Ammon's horn (tissue), 1 donor: Measurements from ENCODE around the gene ADGRB3.
"Not testable (repeated sequence)": the region's sequence is repeated elsewhere in the genome, so short reads cannot be mapped to it uniquely, and the experiment has no call there.

ENCODE experiments used
- DNase-seq: peaks from one replicate; pipeline ENCODE4 v3.0.0-alpha.2; 2016; ENCODE audit warnings: low spot score

ADGRB3 gene

DNA sequence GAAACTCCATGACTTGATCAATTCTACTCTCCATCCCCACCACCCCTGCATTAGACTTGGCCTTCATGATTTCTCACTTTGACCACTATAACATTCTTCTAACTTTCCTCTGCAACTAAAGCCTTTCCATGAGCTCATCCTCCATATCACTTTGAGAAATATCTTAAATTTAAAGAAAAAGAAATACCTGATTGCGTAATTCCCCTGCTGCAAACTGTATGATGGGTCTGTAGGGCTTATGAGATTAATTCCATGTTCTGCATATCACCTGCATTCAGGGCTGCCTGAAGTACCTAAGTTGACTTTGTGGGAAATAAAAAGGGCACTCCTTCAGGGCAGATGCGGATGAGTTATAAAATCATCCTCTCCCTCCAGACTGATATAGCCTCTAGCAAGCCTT lies 611.9 kb downstream of the ADGRB3 start:
- no peak for DNase-seq

- no peak for DNase-seq
Measured at GRCh38 chr6:69261010-69261409, 625.9 kb downstream of the ADGRB3 start.

- DNase-seq = no peak
Measured at GRCh38 chr6:69263297-69263696, 628.2 kb downstream of the ADGRB3 start.

- DNase-seq = no peak
Measured at GRCh38 chr6:69265090-69265489, 630.0 kb downstream of the ADGRB3 start.

DNA sequence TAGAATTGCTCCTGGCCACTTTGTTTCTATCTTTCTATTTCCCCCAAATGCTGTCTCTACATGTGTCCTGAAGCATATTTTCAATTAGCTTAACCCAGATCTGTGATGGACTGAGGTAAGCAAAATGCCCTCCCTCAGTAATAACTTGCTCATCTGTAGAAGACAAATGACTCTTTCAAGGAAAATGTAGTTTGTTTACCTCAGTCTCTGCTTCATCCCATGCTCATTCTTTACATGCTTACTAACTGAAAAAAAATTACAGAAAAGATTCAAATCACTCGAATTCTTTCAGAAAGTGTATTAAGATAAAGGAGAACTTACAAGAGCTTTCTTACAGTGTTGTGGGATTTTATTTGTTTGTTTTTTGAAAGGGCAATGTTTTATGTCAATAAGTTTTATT lies 630.6 kb downstream of the ADGRB3 start:
- DNase-seq = no peak

- no peak for DNase-seq
Measured at GRCh38 chr6:69276204-69276603, 641.1 kb downstream of the ADGRB3 start.

DNA sequence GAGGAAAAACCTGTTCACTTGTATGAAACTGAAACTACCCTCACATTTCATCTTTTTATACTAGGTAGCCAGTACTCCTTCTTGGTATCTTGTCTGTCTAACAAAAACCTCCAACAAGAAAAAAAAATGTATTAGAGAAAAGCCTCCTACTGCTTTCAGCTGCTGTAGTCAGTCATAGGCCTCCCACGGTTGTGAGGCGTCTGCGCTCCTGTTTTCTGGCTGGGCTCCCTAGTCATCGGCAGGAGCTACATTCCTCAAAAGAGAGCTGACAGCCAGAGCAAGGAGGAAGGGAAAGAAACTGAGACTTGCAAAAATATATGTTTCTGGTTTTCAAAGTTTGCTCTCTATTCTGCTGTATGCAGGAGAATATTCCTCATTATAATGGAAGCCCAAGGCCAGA lies 644.7 kb downstream of the ADGRB3 start:
- DNase-seq = peak; percentile 75

DNA sequence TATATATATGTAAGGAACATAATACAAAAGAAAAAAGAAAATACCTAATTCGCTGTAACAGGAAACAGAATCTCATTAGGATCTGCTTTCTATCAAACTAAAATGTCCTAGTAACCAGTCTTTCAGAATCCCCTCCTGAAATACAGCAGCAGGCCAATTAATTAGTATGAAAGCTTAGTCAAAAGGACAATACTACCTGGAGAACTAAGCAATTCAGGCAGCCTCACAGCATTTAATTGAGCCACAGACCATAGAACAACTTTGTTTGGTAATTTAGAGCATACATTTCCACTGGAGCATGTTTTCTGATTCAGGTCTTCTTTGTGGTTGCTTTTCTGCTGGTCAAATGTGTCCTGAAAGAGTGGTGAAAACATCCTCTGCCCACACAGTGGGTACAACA lies 645.8 kb downstream of the ADGRB3 start:
- no peak for DNase-seq

GRCh38 chr6:69284176-69284730 lies 649.2 kb downstream of the ADGRB3 start:
- DNase-seq = no peak

- no peak for DNase-seq
Measured at GRCh38 chr6:69285054-69285453, 650.0 kb downstream of the ADGRB3 start.

DNA sequence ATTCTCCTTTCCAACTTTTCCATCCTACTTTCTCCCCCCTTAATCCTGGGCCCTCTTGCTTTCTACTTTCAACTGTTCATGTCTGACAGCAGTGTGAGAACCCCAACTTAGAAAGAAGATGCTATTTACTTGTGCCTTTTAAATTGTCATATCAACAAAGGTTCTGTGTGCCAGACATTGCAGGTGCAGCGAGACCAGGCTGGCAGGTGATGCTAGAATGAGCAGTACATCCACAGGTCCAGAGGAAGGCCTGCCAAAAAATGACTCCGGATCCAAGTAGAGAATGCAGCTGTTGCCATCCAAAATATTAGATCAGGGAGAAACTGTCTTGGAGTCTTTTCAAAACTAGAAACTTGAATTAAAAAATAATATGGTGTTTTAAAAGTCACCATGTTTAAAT lies 651.2 kb downstream of the ADGRB3 start:
- no peak for DNase-seq

DNA sequence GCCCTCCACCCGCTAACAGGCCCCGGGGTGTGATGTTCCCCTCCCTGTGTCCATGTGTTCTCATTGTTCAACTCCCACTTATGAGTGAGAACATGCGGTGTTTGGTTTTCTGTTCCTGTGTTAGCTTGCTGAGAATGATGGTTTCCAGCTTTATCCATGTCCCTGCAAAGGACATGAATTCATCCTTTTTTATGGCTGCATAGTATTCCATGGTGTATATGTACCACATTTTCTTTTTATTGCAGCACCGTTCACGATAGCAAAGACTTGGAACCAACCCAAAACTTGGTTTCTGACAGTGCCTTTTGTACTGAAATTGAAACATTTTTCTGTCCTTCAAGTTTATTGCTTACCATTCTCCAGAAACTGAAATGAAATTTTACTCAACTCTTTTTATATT lies 653.1 kb downstream of the ADGRB3 start:
- DNase-seq = not testable (repeated sequence)

DNA sequence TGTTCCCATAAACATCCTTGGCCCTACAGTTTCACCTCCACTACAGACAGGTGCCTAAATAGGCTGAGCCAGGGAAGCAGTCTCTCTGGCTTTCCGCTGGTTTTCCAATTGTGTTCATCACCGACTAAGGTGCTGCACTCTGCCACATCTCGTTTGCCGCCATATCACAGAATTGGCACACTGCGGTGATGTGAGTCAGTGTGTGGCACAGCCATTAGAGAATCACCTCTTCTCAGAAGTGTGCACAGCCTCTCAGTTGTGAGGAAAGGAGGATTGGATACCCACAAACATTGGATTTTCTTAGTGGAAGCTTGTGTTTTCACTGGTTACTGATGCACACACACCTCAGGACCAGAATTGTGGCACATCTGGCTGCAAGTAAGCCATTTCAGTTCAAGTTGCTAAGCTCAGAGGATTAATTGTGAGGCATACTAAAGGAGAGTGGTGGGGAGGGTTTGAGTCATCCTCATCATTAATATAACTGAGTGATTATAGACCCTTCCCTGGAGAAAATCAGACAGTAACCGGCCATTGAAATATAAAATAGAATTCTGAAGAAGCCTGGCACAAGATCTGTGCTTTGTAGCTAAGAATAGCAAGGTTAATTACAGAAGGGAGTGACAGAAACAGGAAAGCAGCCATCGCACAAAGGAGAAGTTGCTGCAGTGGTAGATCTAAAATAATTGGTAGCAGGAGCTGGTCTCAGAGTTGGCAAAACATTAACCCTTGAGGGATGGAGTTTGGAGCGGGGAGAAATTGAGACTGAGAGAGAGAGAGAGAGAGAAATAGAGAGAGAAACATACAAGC lies 654.8 kb downstream of the ADGRB3 start:
- no peak for DNase-seq

DNA sequence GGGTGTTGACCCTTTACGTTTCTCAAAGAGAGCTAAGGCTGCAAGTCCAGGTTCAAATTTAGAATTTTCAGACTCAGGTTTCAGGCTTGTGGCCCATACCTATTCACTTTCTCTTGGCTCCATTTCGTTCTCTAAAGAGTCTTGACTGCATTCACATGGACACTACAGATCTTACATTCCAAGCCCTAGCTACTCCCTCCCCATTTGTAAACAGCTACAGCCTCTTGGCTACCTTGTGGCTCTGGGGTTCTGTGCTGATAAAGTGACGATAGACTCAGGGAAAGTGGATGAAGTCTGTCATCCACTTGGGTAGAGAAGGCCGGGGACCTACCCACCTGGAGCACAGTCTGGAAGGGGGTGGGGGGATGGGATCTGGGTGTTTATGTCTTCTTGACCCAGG lies 658.4 kb downstream of the ADGRB3 start:
- DNase-seq = no peak

DNA sequence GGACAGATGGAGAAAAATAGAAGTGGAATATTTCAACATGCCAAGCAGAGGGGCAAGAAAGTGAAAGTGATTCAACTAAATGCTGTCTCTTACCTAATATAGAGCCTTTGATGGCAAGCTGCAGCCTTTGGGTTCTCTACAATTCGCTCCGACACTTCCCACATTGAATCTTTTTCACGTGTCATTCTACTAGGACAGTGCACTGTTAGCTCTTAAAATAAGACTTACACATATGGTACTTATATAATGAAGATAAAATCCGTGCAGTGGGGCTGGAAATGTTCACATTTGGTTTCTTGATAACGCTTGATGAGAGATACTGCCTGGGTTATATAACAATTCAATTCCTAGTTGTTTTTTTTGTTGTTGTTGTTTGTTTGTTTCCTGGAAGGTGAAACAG lies 659.3 kb downstream of the ADGRB3 start:
- peak; percentile 53 for DNase-seq

GRCh38 chr6:69294862-69295261 lies 659.8 kb downstream of the ADGRB3 start:
- DNase-seq = no peak

- no peak for DNase-seq
Measured at GRCh38 chr6:69303382-69303781, 668.3 kb downstream of the ADGRB3 start.

GRCh38 chr6:69305456-69305855 lies 670.4 kb downstream of the ADGRB3 start:
- no peak for DNase-seq

- no peak for DNase-seq
Measured at GRCh38 chr6:69308584-69308983, 673.5 kb downstream of the ADGRB3 start.

GRCh38 chr6:69311888-69312287 lies 676.8 kb downstream of the ADGRB3 start:
- DNase-seq = no peak

DNA sequence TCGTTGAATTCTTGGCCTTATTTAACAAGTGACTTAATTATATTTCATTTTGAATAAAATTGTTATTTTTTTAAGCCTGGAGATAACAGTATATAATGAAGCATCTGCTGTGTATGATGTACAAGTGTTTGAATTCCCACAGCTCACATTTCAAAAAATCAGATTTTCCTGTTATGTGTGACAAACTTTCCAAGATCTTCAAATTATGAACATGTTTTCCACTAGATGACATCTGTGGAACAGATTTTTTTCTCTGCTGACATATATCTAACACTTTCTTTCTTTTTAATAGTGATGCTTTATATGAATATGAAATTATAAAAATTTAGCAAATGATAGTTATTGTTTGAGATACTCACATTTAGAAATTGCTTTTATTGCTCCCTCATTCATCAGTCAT lies 678.9 kb downstream of the ADGRB3 start:
- no peak for DNase-seq

- no peak for DNase-seq
Measured at GRCh38 chr6:69314531-69314930, 679.4 kb downstream of the ADGRB3 start.

- DNase-seq = no peak
Measured at GRCh38 chr6:69331886-69332285, 696.8 kb downstream of the ADGRB3 start.

DNA sequence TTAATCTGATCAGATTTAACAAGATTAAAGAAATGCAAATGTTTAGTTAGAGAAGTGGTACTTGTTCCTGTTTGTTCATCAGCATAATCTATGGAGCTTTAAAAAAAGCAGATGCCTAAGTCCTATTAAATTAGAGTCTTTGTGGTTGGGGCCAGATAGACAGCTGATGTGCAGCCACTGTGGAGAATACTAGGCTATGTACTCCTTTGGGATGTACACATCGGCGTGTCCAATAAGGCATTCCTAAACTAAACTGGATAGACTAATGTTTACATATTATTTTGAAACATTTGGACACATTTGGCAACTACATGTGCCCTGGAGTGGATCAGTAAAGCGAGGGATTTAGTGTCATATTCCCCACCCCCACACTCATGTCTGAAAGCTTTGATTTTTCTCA lies 702.2 kb downstream of the ADGRB3 start:
- DNase-seq = no peak
